Measurements from ENCODE around the gene PHKG1. TPM values are rescaled to one million over a fixed set of nuclear protein-coding genes. Genes with fewer than 3 reads are reported as not detected.

PHKG1 gene
- total RNA-seq, 1 experiment from 2014 or later: 1.1 TPM

GRCh38 chr7:56083150-56083785 is 9.5 kb downstream of the PHKG1 start:
- Histone ChIP-seq H3K4me1 (ENCODE audit: control insufficient read depth in 1 of 2, insufficient read depth in 2 of 2, low read length in 2 of 2) (peaks cover 0 to 6% of the 10 kb centered on the region in 2 experiments; a peak in 1 of 4 replicates), H3K79me2 (ENCODE audit: insufficient read depth, low read length) (no peaks in the 10 kb centered on the region), H3K9me2 (ENCODE audit: insufficient read depth) (no peaks in the 10 kb centered on the region), H3K4me3 (replicated peaks in 1 of 2; ENCODE audit: low read depth in 1 of 2, low read length in 2 of 2) (no peak overlapping the region), H3K9ac (ENCODE audit: low read length) (no peak overlapping the region), H3K27ac (ENCODE audit: low read depth, low read length) (no peak overlapping the region), H3K9me3 (ENCODE audit: control insufficient read depth in 1 of 2, insufficient read depth in 1 of 2, low read depth in 1 of 2, low read length in 2 of 2) (no peaks in the 10 kb centered on the region), H3K4me2 (ENCODE audit: low read length) (no peak overlapping the region), H3K27me3 (ENCODE audit: insufficient read depth, low read length) (no peaks in the 10 kb centered on the region), H2AFZ (ENCODE audit: low read depth, low read length, poor library complexity, severe bottlenecking) (no peak overlapping the region), H3K36me3 (ENCODE audit: control insufficient read depth in 1 of 2, insufficient read depth in 2 of 2, low read length in 2 of 2) (peaks cover 7 to 9% of the 10 kb centered on the region in 2 experiments; a peak in 3 of 4 replicates), H4K20me1 (ENCODE audit: insufficient read depth) (no peaks in the 10 kb centered on the region)
- intact Hi-C loops (cut with micrococcal nuclease): no loop called here
- POLR2A ChIA-PET: interaction anchor here (1.0 kb wide), 1 partner anchor 19 kb away, joined by 3 read pairs; the partner anchor contains the start of gene SUMF2
- ATAC-seq (0 out of 2 replicates have a peak, but pooled peaks have one; percentile 21), DNase-seq (ENCODE audit: low read depth, low spot score) (no peak)
- BruUV-seq (replicated peaks): no TSS peak
- CTCF ChIA-PET: no interaction called here
- RAD21 ChIA-PET (ENCODE audit: low non-redundant PET in 1 of 2, low total read pairs in 2 of 2, uncharacterized antibody in 2 of 2, unreplicated experiment in 2 of 2): no interaction called here
- TF ChIP-seq ELF1 (IDR thresholded peaks at IDR 0.05; ENCODE audit: borderline replicate concordance, low read depth): no peak
- no peak for TF ChIP-seq EZH2phosphoT487 (IDR thresholded peaks at IDR 0.05; ENCODE audit: borderline replicate concordance)

GRCh38 chr7:56081626-56082340 is 11.0 kb downstream of the PHKG1 start:
- H2AFZ ChIP-seq (ENCODE audit: low read depth, low read length, poor library complexity, severe bottlenecking): no peak overlapping the region
- H4K20me1 ChIP-seq (ENCODE audit: insufficient read depth): no peaks in the 10 kb centered on the region
- H3K4me3 ChIP-seq (replicated peaks in 1 of 2; ENCODE audit: low read depth in 1 of 2, low read length in 2 of 2): no peak overlapping the region
- no peak overlapping the region for H3K4me2 ChIP-seq (ENCODE audit: low read length)
- POLR2A ChIA-PET: no interaction called here
- no peaks in the 10 kb centered on the region for H3K9me3 ChIP-seq (ENCODE audit: control insufficient read depth in 1 of 2, insufficient read depth in 1 of 2, low read depth in 1 of 2, low read length in 2 of 2)
- CTCF ChIA-PET: no interaction called here
- no peaks in the 10 kb centered on the region for H3K79me2 ChIP-seq (ENCODE audit: insufficient read depth, low read length)
- RAD21 ChIA-PET (ENCODE audit: low non-redundant PET in 1 of 2, low total read pairs in 2 of 2, uncharacterized antibody in 2 of 2, unreplicated experiment in 2 of 2): no interaction called here
- no peaks in the 10 kb centered on the region for H3K9me2 ChIP-seq (ENCODE audit: insufficient read depth)
- ATAC-seq: no peak
- no peak overlapping the region for H3K9ac ChIP-seq (ENCODE audit: low read length)
- DNase-seq (ENCODE audit: low read depth, low spot score): no peak
- intact Hi-C loops (cut with micrococcal nuclease): no loop called here
- H3K27ac ChIP-seq (ENCODE audit: low read depth, low read length): no peak overlapping the region
- peaks cover 0 to 6% of the 10 kb centered on the region in 2 experiments; a peak in 1 of 4 replicates for H3K4me1 ChIP-seq (ENCODE audit: control insufficient read depth in 1 of 2, insufficient read depth in 2 of 2, low read length in 2 of 2)
- peaks cover 7 to 15% of the 10 kb centered on the region in 2 experiments; a peak in 3 of 4 replicates for H3K36me3 ChIP-seq (ENCODE audit: control insufficient read depth in 1 of 2, insufficient read depth in 2 of 2, low read length in 2 of 2)
- no peaks in the 10 kb centered on the region for H3K27me3 ChIP-seq (ENCODE audit: insufficient read depth, low read length)
- no TSS peak for BruUV-seq (replicated peaks)
- TF ChIP-seq, protein P1, sequence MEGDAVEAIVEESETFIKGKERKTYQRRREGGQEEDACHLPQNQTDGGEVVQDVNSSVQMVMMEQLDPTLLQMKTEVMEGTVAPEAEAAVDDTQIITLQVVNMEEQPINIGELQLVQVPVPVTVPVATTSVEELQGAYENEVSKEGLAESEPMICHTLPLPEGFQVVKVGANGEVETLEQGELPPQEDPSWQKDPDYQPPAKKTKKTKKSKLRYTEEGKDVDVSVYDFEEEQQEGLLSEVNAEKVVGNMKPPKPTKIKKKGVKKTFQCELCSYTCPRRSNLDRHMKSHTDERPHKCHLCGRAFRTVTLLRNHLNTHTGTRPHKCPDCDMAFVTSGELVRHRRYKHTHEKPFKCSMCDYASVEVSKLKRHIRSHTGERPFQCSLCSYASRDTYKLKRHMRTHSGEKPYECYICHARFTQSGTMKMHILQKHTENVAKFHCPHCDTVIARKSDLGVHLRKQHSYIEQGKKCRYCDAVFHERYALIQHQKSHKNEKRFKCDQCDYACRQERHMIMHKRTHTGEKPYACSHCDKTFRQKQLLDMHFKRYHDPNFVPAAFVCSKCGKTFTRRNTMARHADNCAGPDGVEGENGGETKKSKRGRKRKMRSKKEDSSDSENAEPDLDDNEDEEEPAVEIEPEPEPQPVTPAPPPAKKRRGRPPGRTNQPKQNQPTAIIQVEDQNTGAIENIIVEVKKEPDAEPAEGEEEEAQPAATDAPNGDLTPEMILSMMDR (IDR thresholded peaks at IDR 0.05 in 2 of 3, conservative IDR thresholded peaks at IDR 0.05 in 1 of 3; ENCODE audit: borderline replicate concordance in 1 of 3, insufficient read depth in 1 of 3, low read depth in 2 of 3, low read length in 2 of 3): no peak
- TF ChIP-seq CEBPB (IDR thresholded peaks at IDR 0.05; ENCODE audit: low read depth) (no peak), YY1 (IDR thresholded peaks at IDR 0.05; ENCODE audit: extremely low read depth, insufficient replicate concordance, low read depth, low read length) (no peak), POLR2A (IDR thresholded peaks at IDR 0.05; ENCODE audit: borderline replicate concordance, extremely low read depth, insufficient read depth, insufficient read length) (no peak), ELF1 (IDR thresholded peaks at IDR 0.05; ENCODE audit: borderline replicate concordance, low read depth) (no peak), POLR2AphosphoS5 (IDR thresholded peaks at IDR 0.05; ENCODE audit: low read depth, low read length) (no peak), RAD21 (IDR thresholded peaks at IDR 0.05; ENCODE audit: low read depth) (no peak), CBX3 (IDR thresholded peaks at IDR 0.05; ENCODE audit: low read depth) (no peak), TCF7L2 (IDR thresholded peaks at IDR 0.05; ENCODE audit: borderline replicate concordance, extremely low read depth, insufficient read depth, insufficient read length) (no peak), SIN3A (IDR thresholded peaks at IDR 0.05; ENCODE audit: low read depth) (no peak), ZNF274 (IDR thresholded peaks at IDR 0.05; ENCODE audit: low read depth, low read length) (no peak)
- TF ChIP-seq, protein P2, sequence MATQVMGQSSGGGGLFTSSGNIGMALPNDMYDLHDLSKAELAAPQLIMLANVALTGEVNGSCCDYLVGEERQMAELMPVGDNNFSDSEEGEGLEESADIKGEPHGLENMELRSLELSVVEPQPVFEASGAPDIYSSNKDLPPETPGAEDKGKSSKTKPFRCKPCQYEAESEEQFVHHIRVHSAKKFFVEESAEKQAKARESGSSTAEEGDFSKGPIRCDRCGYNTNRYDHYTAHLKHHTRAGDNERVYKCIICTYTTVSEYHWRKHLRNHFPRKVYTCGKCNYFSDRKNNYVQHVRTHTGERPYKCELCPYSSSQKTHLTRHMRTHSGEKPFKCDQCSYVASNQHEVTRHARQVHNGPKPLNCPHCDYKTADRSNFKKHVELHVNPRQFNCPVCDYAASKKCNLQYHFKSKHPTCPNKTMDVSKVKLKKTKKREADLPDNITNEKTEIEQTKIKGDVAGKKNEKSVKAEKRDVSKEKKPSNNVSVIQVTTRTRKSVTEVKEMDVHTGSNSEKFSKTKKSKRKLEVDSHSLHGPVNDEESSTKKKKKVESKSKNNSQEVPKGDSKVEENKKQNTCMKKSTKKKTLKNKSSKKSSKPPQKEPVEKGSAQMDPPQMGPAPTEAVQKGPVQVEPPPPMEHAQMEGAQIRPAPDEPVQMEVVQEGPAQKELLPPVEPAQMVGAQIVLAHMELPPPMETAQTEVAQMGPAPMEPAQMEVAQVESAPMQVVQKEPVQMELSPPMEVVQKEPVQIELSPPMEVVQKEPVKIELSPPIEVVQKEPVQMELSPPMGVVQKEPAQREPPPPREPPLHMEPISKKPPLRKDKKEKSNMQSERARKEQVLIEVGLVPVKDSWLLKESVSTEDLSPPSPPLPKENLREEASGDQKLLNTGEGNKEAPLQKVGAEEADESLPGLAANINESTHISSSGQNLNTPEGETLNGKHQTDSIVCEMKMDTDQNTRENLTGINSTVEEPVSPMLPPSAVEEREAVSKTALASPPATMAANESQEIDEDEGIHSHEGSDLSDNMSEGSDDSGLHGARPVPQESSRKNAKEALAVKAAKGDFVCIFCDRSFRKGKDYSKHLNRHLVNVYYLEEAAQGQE (IDR thresholded peaks at IDR 0.05; ENCODE audit: low read depth): no peak

Measured in HCT116 (cell line).